ENCODE measurements around the gene ZNF415.

DNA sequence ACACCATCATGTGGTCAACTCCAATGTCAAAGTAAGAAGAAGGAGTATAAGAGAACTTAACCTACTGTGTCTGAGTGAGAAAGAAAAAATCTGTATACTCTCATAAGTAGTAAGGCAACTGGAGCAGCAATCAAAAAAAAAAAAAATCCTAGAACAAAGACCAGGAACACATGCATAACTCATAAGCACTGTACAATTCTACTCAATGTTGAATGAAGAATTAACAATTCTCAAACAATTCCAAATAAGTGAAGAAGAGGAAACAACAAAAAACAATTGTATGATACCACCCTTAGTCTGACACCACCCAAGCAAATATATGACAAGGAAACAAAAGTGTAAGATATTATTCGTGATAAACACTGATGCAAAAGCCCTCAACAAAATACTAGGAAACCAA, 54.0 kb downstream of the ZNF415 start:
- TF ChIP-seq, protein P1, sequence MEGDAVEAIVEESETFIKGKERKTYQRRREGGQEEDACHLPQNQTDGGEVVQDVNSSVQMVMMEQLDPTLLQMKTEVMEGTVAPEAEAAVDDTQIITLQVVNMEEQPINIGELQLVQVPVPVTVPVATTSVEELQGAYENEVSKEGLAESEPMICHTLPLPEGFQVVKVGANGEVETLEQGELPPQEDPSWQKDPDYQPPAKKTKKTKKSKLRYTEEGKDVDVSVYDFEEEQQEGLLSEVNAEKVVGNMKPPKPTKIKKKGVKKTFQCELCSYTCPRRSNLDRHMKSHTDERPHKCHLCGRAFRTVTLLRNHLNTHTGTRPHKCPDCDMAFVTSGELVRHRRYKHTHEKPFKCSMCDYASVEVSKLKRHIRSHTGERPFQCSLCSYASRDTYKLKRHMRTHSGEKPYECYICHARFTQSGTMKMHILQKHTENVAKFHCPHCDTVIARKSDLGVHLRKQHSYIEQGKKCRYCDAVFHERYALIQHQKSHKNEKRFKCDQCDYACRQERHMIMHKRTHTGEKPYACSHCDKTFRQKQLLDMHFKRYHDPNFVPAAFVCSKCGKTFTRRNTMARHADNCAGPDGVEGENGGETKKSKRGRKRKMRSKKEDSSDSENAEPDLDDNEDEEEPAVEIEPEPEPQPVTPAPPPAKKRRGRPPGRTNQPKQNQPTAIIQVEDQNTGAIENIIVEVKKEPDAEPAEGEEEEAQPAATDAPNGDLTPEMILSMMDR (IDR thresholded peaks at IDR 0.05; ENCODE audit: low read depth, low read length) = no peak
- no peak for TF ChIP-seq EZH2phosphoT487 (IDR thresholded peaks at IDR 0.05; ENCODE audit: low read depth)
